RWPE2 (cell line): ENCODE results near the gene GSG1L.

Source experiments
- ATAC-seq: fragments of 200-7000 bp; cut with Tn5 transposase; 3 replicates; pipeline ENCODE4 v1.9.1; 2021; ENCODE audit warnings: low read depth
- DNase-seq: peaks from one replicate; pipeline ENCODE4 v3.0.0-alpha.2; 2020; ENCODE audit warnings: low spot score
- H3K27ac ChIP-seq: fragments of 450-650 bp; 2 replicates; pipeline ENCODE4 v1.5.1; 2017; ENCODE audit warnings: mild to moderate bottlenecking; ENCODE audit not compliant: poor library complexity, severe bottlenecking
- H3K27me3 ChIP-seq: fragments of 250-450 bp; sonication (Bioruptor Pico); 2 replicates; pipeline ENCODE4 v1.5.1; 2021; ENCODE audit warnings: mild to moderate bottlenecking, moderate library complexity; ENCODE audit not compliant: insufficient read depth, poor library complexity, severe bottlenecking
- H3K36me3 ChIP-seq: fragments of 250-450 bp; sonication (Bioruptor Pico); 2 replicates; pipeline ENCODE4 v1.5.1; 2020; ENCODE audit warnings: low read depth, mild to moderate bottlenecking, moderate library complexity
- H3K4me1 ChIP-seq: fragments of 250-450 bp; sonication (Bioruptor Pico); 2 replicates; pipeline ENCODE4 v1.5.1; 2021; ENCODE audit warnings: mild to moderate bottlenecking, moderate library complexity; ENCODE audit not compliant: insufficient read depth, poor library complexity, severe bottlenecking
- H3K4me3 ChIP-seq: fragments of 250-450 bp; sonication (Bioruptor Pico); 2 replicates; pipeline ENCODE4 v1.5.1; 2021; ENCODE audit warnings: mild to moderate bottlenecking, moderate library complexity; ENCODE audit not compliant: severe bottlenecking
- H3K9me3 ChIP-seq: fragments of 250-450 bp; sonication (Bioruptor Pico); 2 replicates; pipeline ENCODE4 v1.5.1; 2021; ENCODE audit warnings: mild to moderate bottlenecking, moderate library complexity; ENCODE audit not compliant: severe bottlenecking
- CTCF ChIP-seq: fragments of 450-650 bp; IDR thresholded peaks from one replicate; pipeline ENCODE4 v1.5.1; 2017; ENCODE audit warnings: mild to moderate bottlenecking, moderate library complexity; ENCODE audit not compliant: poor library complexity, severe bottlenecking

Gene GSG1L

GRCh38 chr16:27923751-27924150, 139.8 kb downstream of the GSG1L start:
- DNase-seq (no peak), ATAC-seq (no peak)
- no peaks in the 10 kb centered on the region for H3K9me3 ChIP-seq
- H3K27ac ChIP-seq = no peak overlapping the region
- H3K27me3 ChIP-seq = no peaks in the 10 kb centered on the region
- TF ChIP-seq CTCF = no peak
- H3K36me3 ChIP-seq = no peaks in the 10 kb centered on the region
- no peak overlapping the region for H3K4me3 ChIP-seq
- H3K4me1 ChIP-seq = no peaks in the 10 kb centered on the region

- no peak for DNase-seq
- Histone ChIP-seq H3K36me3 (no peaks in the 10 kb centered on the region), H3K27ac (no peak overlapping the region), H3K9me3 (no peaks in the 10 kb centered on the region), H3K4me1 (no peaks in the 10 kb centered on the region), H3K4me3 (no peak overlapping the region), H3K27me3 (no peaks in the 10 kb centered on the region)
- ATAC-seq = no peak
- no peak for TF ChIP-seq CTCF
Measured at GRCh38 chr16:27922433-27922832, 141.1 kb downstream of the GSG1L start.

- no peak overlapping the region for H3K27ac ChIP-seq
- no peaks in the 10 kb centered on the region for H3K36me3 ChIP-seq
- H3K9me3 ChIP-seq = no peaks in the 10 kb centered on the region
- ATAC-seq (no peak), DNase-seq (no peak)
- no peaks in the 10 kb centered on the region for H3K27me3 ChIP-seq
- TF ChIP-seq CTCF = no peak
- H3K4me1 ChIP-seq = no peaks in the 10 kb centered on the region
- H3K4me3 ChIP-seq = no peak overlapping the region
Measured at GRCh38 chr16:27921134-27921533, 142.4 kb downstream of the GSG1L start.

- H3K4me1 ChIP-seq = no peaks in the 10 kb centered on the region
- no peaks in the 10 kb centered on the region for H3K9me3 ChIP-seq
- no peaks in the 10 kb centered on the region for H3K36me3 ChIP-seq
- TF ChIP-seq CTCF = no peak
- ATAC-seq (peak; percentile 67), DNase-seq (no peak)
- no peaks in the 10 kb centered on the region for H3K27me3 ChIP-seq
- no peak overlapping the region for H3K27ac ChIP-seq
- H3K4me3 ChIP-seq = no peak overlapping the region
Measured at GRCh38 chr16:27920391-27920891, 143.1 kb downstream of the GSG1L start.

- no peaks in the 10 kb centered on the region for H3K27me3 ChIP-seq
- H3K4me3 ChIP-seq = no peak overlapping the region
- no peak for DNase-seq
- no peaks in the 10 kb centered on the region for H3K4me1 ChIP-seq
- no peak for TF ChIP-seq CTCF
- no peaks in the 10 kb centered on the region for H3K9me3 ChIP-seq
- H3K27ac ChIP-seq = no peak overlapping the region
- H3K36me3 ChIP-seq = no peaks in the 10 kb centered on the region
- peak; percentile 40; the same call in 2 of the 3 replicates for ATAC-seq
Measured at GRCh38 chr16:27918755-27919154, 144.8 kb downstream of the GSG1L start.
